ENCODE measurements around the gene PRKCZ.

The PRKCZ gene

DNA sequence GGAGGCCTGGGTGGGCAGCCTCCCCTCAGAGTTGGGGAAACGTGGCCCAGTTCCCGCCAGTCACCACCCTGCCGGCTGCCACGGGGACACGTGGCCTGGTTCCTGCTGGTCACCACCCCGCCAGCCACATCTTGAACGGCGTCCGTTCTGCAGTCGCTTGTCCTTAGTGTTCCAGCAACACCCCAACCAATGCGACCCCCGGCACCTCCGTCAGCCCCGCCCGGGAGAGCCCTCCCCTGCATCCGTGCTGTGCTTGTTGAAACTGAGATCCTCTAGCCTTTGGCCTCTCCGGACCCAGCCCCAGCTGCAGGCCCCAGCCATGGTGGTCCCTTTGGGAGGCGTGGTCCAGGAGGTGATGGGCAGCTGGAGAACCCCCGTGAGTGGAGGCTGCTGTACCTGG, 18.7 kb downstream of the PRKCZ start:
- peaks cover 27% of the 10 kb centered on the region for H3K9me3 Mint-ChIP-seq
- peaks cover 7% of the 10 kb centered on the region for H3K4me1 Mint-ChIP-seq
- TF ChIP-seq, protein P1, sequence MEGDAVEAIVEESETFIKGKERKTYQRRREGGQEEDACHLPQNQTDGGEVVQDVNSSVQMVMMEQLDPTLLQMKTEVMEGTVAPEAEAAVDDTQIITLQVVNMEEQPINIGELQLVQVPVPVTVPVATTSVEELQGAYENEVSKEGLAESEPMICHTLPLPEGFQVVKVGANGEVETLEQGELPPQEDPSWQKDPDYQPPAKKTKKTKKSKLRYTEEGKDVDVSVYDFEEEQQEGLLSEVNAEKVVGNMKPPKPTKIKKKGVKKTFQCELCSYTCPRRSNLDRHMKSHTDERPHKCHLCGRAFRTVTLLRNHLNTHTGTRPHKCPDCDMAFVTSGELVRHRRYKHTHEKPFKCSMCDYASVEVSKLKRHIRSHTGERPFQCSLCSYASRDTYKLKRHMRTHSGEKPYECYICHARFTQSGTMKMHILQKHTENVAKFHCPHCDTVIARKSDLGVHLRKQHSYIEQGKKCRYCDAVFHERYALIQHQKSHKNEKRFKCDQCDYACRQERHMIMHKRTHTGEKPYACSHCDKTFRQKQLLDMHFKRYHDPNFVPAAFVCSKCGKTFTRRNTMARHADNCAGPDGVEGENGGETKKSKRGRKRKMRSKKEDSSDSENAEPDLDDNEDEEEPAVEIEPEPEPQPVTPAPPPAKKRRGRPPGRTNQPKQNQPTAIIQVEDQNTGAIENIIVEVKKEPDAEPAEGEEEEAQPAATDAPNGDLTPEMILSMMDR (IDR thresholded peaks at IDR 0.05; ENCODE audit: unreplicated experiment in 3 of 3), result no peak
- no peak overlapping the region for H3K4me3 Mint-ChIP-seq
- H3K36me3 Mint-ChIP-seq (ENCODE audit: low read depth), result peaks cover 32% of the 10 kb centered on the region
- no peak overlapping the region for H3K27ac Mint-ChIP-seq
- H3K27me3 Mint-ChIP-seq (ENCODE audit: low read depth), result peaks cover 17% of the 10 kb centered on the region

DNA sequence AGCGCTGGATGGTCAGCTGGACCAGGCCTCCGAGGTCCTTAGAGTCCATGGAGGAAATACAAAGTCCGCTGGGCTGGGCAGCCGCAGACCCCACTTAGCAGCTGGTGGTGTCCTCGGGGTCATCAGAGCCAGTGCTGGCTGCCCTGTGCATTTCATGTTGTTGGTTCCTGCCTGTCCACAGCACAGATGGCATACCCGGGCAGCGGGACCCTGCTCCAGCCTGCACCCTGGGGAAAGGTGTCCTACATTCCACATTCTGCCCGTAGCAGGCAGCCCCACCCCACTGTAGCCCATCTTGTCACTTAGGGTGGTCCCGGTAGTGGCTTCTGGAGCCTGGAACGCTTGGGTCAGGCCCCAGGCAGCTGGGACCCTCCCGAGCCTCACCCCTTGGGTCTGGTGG, 19.8 kb downstream of the PRKCZ start:
- Mint-ChIP-seq H3K27ac (no peak overlapping the region), H3K27me3 (ENCODE audit: low read depth) (peaks cover 24% of the 10 kb centered on the region), H3K4me3 (no peak overlapping the region), H3K36me3 (ENCODE audit: low read depth) (peaks cover 22% of the 10 kb centered on the region), H3K4me1 (peaks cover 7% of the 10 kb centered on the region), H3K9me3 (peaks cover 19% of the 10 kb centered on the region)
- TF ChIP-seq, protein P1 (IDR thresholded peaks at IDR 0.05; ENCODE audit: unreplicated experiment in 3 of 3), result no peak

DNA sequence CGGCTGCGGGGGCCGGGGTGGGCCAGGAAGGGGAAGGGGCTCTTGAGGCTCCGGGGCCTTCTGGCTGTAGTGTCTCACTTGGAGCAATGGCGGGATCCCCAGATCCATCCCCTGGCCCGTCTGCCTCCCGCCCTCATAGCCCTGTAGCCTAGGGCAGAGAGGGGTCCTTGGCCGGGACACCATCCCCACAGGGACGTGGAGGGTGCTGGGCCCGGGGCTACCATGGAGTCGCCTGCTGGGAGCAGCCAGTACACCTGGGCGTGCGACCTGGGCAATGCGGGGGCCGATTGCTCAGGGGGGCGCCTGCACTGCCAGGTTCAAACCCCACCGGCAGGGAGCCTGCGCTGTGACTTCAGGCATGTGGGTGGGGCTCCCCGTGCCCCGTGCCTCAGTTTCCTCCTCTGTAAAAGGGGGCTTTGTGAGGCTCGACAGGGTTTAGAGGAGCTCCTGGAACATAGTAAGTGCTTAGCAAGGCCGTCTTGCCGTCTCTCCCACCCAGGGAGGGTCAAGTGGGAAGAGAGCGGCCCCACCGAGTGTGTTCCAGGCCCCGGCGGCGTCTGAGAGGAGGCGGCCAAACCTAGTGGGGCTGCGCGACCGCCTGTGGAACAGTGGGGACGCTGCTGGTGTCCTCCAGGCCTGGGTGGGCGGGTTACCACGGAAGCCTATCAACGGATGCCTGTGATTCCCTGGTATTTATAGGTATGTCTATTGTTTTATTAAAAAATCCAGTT, 20.8 kb downstream of the PRKCZ start:
- peaks cover 15% of the 10 kb centered on the region for H3K36me3 Mint-ChIP-seq (ENCODE audit: low read depth)
- no peak overlapping the region for H3K4me3 Mint-ChIP-seq
- TF ChIP-seq, protein P1 (IDR thresholded peaks at IDR 0.05; ENCODE audit: unreplicated experiment in 3 of 3), result no peak

DNA sequence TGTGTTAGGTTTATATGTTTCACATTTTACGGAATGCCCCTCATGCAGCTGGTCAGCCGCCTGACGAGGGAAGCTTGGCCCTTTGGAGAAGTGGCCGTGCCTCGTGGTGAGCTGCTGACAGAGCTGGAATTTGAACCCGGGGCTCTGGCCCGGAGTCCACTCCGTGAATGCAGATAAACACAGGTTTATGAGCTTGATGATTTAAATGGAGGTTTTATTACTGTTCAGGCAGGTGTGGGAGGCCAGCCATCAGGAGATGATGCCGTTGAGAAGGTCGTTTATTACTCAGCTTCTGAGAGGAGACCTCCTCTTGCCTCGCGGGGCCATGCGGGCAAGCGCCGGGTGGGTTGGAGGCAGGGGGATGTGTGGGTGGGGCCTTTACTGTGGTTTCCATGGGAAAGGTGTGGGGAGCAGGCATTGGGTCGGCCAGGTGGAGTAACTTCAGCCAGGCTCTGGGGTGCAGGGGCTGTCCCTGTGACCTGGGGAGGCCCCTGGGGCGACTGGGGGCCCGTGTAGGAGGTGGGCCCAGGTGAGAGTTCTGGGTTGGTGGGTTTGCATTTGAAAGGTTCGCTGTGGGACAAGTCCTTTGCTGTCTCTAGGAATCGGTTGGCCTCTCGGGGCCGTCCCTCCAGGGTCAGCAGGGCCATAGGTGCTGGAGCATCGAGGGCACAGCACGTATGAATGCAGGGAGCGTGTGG, 22.0 kb downstream of the PRKCZ start:
- TF ChIP-seq, protein P1 (IDR thresholded peaks at IDR 0.05; ENCODE audit: unreplicated experiment in 3 of 3), result no peak
- H3K4me1 Mint-ChIP-seq, result peaks cover 7% of the 10 kb centered on the region
- H3K4me3 Mint-ChIP-seq, result peak overlapping the region; percentile 47 to 66 (median 64)
- peaks cover 29% of the 10 kb centered on the region for H3K27me3 Mint-ChIP-seq (ENCODE audit: low read depth)
- H3K36me3 Mint-ChIP-seq (ENCODE audit: low read depth), result peaks cover 8% of the 10 kb centered on the region
- H3K9me3 Mint-ChIP-seq, result peaks cover 8% of the 10 kb centered on the region
- peak overlapping the region in 2 of 3 experiments; percentile 16 to 23 for H3K27ac Mint-ChIP-seq

More for the DNA sequence above, 20.8 kb downstream of the PRKCZ start:
- H3K9me3 Mint-ChIP-seq, result peaks cover 12% of the 10 kb centered on the region
- H3K4me1 Mint-ChIP-seq, result peaks cover 7% of the 10 kb centered on the region
- H3K27ac Mint-ChIP-seq, result no peak overlapping the region
- peaks cover 29% of the 10 kb centered on the region for H3K27me3 Mint-ChIP-seq (ENCODE audit: low read depth)

DNA sequence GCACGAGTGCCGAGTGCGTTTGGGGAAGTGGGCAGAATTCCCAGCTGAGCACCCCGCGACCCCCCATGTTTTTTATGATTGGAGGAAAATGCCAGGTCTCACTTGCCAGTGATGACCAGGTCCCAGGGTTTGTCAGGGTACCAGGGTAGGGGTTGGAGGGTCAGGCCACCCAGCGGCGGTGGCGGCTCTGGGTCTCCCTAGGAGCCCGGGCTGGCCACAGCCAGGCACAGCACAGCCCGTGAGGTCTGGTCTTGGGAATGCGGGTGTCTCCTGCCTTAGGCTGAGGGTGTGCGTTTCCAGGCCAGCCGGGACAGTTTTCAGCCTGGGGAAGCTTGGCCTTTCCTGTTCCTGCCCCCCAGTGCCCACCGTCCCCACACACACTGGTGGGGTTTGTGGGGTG, 22.7 kb downstream of the PRKCZ start:
- Mint-ChIP-seq H3K36me3 (ENCODE audit: low read depth) (peaks cover 11% of the 10 kb centered on the region), H3K4me3 (no peak overlapping the region), H3K27ac (no peak overlapping the region), H3K27me3 (ENCODE audit: low read depth) (peaks cover 29% of the 10 kb centered on the region), H3K9me3 (peaks cover 13% of the 10 kb centered on the region), H3K4me1 (peaks cover 7% of the 10 kb centered on the region)
- TF ChIP-seq, protein P1 (IDR thresholded peaks at IDR 0.05; ENCODE audit: unreplicated experiment in 3 of 3), result no peak
